ENCODE data around the gene VPS13A. TPM values are rescaled to one million over a fixed set of nuclear protein-coding genes. Genes with fewer than 3 reads are reported as not detected.

Gene VPS13A
- 31.4 and 37.8 TPM in 2 replicates for total RNA-seq

DNA sequence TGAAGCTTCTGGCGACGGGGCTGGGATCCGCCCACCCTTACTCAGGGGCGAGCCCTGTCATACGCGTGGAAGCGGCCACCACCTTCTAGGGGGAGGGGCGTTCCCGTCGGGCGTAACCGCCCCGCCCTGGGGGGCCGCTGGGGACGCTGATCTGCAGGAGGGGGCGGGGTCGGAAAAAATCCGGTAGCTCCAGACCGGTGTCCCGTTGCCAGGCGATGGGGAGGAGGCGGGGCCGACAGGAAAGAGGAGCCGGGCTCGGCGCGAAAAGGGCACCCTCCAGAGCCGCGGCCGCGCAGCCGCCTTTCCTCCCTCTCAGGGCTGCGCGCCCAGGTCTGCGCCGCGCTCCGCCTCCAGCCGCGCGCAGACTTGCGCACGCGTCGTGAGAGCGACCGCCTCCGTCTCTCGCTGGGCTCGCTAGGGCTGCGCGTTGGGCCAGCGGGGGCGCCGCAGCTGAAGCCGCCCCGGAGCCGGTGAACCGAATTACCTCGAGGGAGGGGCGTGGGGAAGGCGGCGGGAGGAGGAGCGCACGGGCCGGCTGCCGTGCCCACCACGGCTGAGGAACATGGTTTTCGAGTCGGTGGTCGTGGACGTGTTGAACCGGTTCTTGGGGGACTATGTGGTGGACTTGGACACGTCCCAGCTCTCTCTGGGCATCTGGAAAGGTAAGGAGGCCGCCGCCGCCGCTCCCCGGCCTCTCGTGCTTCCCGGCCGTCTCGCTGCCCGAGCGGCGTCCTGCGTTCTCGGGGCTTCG lies at the start of gene VPS13A:
Gene VPS13A (plus strand): TSS at position 392 of the 751 bp plus-strand sequence. CDS start 171 bp downstream, at position 563.

Other genes starting within 250 kb of the VPS13A start
- gene FOXB2, start 157.9 kb upstream of the VPS13A start, total RNA-seq = not detected in 2 replicates